HepG2 (cell line): Measurements from ENCODE around the gene NOC2L. TPM values are rescaled to one million over a fixed set of nuclear protein-coding genes. Genes with fewer than 3 reads are reported as not detected.
A peak's percentile ranks its signal among the peaks of the same experiment; 100 is the strongest.

Source experiments
- ATAC-seq: fragments of 200-7000 bp; cut with Tn5 transposase; 3 replicates; pipeline ENCODE4 v1.9.1; 2020; ENCODE audit warnings: mild to moderate bottlenecking, moderate library complexity
- BruUV-seq: library from RNA; stranded (reverse); fragments of 400-500 nt; replicated peaks from 2 replicates; lab custom pipeline; 2021; lab: Mats Ljungman, UMichigan
- CTCF ChIA-PET: fragments of 300-600 bp; formaldehyde crosslinking; extraction: SDS; loops from one replicate; lab custom pipeline; 2021; ENCODE audit warnings: low total read pairs, inconsistent platforms, low intra/inter-chr PET ratio; lab: Yijun Ruan, JAX
- POLR2A ChIA-PET: fragments of 350-600 bp; sonication (Branson Sonifier 250); formaldehyde crosslinking; loops from one replicate; lab custom pipeline; 2020; ENCODE audit warnings: antibody characterized with exemption, inconsistent platforms; lab: Yijun Ruan, JAX
- DNase-seq: peaks from one replicate; pipeline ENCODE4 v3.0.0-alpha.2; 2015; ENCODE audit warnings: low spot score
- FAIRE-seq: peaks from 3 replicates; lab custom pipeline; 2011; peaks lifted over from hg19 to GRCh38; lab: Jason Lieb, UNC
- H2AFZ ChIP-seq: one replicate; pipeline ENCODE4 v1.6.1; 2011; ENCODE audit warnings: low read length, inconsistent platforms
- H3K27ac ChIP-seq: fragments of 300-600 bp; 3 replicates; pipeline ENCODE4 v1.8.0; 2011; ENCODE audit warnings: mixed run types, mild to moderate bottlenecking, mixed read lengths, low read length, inconsistent platforms; ENCODE audit not compliant: insufficient read depth; ENCODE audit errors: extremely low read length
- H3K27me3 ChIP-seq, 2 experiments: fragments of 200-600 bp in 1 of 2; 2 replicates in 1 of 2; 3 replicates in 1 of 2; pipeline versions ENCODE4 v1.6.0 to v1.8.0; 2011; ENCODE audit warnings: low read length in 2 of 2, mild to moderate bottlenecking in 2 of 2, moderate library complexity in 2 of 2, inconsistent platforms in 1 of 2; ENCODE audit not compliant: insufficient read depth in 2 of 2, control insufficient read depth in 1 of 2
- H3K36me3 ChIP-seq, 2 experiments: fragments of 200-600 bp in 1 of 2; replicated peaks in 1 of 2; 2 replicates in 1 of 2; 3 replicates in 1 of 2; pipeline versions ENCODE4 v1.5.1 to v1.8.0; 2011; ENCODE audit warnings: low read length in 2 of 2, inconsistent platforms in 1 of 2; ENCODE audit not compliant: insufficient read depth in 2 of 2, control insufficient read depth in 1 of 2
- H3K4me1 ChIP-seq: 2 replicates; pipeline ENCODE4 v1.5.1; 2012; ENCODE audit warnings: low read length, inconsistent platforms; ENCODE audit not compliant: insufficient read depth
- H3K4me2 ChIP-seq: 2 replicates; pipeline ENCODE4 v1.6.0; 2011; ENCODE audit warnings: low read depth, low read length, inconsistent platforms
- H3K4me3 ChIP-seq, 3 experiments: fragments of 200-600 bp in 1 of 3; sonication (generic), shearing (Covaris generic) in 1 of 3; replicated peaks in 1 of 3; 2 replicates each; pipeline ENCODE4 v1.5.1; 2011 to 2016; ENCODE audit warnings: low read length in 3 of 3, inconsistent platforms in 2 of 3, low read depth in 2 of 3, mild to moderate bottlenecking in 2 of 3, control low read depth in 1 of 3, mixed read lengths in 1 of 3; ENCODE audit not compliant: insufficient read depth in 1 of 3
- H3K79me2 ChIP-seq: one replicate; pipeline ENCODE4 v1.6.1; 2011; ENCODE audit warnings: low read length, inconsistent platforms; ENCODE audit not compliant: insufficient read depth
- H3K9ac ChIP-seq: 2 replicates; pipeline ENCODE4 v1.6.0; 2011; ENCODE audit warnings: mild to moderate bottlenecking, low read depth, low read length, inconsistent platforms; ENCODE audit not compliant: insufficient read depth
- H3K9me3 ChIP-seq: 2 replicates; pipeline ENCODE4 v1.5.1; 2012; ENCODE audit warnings: mild to moderate bottlenecking, low read length
- H4K20me1 ChIP-seq: 2 replicates; pipeline ENCODE4 v1.6.0; 2011; ENCODE audit warnings: inconsistent platforms, mild to moderate bottlenecking, low read length, moderate library complexity; ENCODE audit not compliant: insufficient read depth
- ATAD3A ChIP-seq: sonication (generic); formaldehyde crosslinking; IDR thresholded peaks from 2 replicates; pipeline ENCODE4 v1.4.0; 2020; ENCODE audit warnings: missing genetic modification reagents
- IRF9 ChIP-seq: sonication (generic); formaldehyde crosslinking; IDR thresholded peaks from 2 replicates; pipeline ENCODE4 v1.8.0; 2022; ENCODE audit warnings: missing genetic modification reagents, mild to moderate bottlenecking, borderline replicate concordance
- KDM2A ChIP-seq: sonication (generic); formaldehyde crosslinking; IDR thresholded peaks from 2 replicates; pipeline ENCODE4 v1.4.0; 2020; ENCODE audit warnings: low read depth, missing genetic modification reagents, borderline replicate concordance
- NR2C2 ChIP-seq: sonication (generic); formaldehyde crosslinking; IDR thresholded peaks from 2 replicates; pipeline ENCODE4 v1.4.0; 2020; ENCODE audit warnings: missing genetic modification reagents, mild to moderate bottlenecking, moderate library complexity, borderline replicate concordance
- NR2F1 ChIP-seq, 2 experiments: fragments of 450-650 bp in 1 of 2; formaldehyde crosslinking in 1 of 2; IDR thresholded peaks; 2 replicates each; pipeline versions ENCODE4 v1.5.0 to v1.6.1; 2016 to 2020; ENCODE audit warnings: mild to moderate bottlenecking in 1 of 2, missing compliant biosample characterization in 1 of 2, missing genetic modification reagents in 1 of 2, moderate library complexity in 1 of 2
- PAXIP1 ChIP-seq: sonication (generic); formaldehyde crosslinking; conservative IDR thresholded peaks from 2 replicates; pipeline ENCODE4 v1.4.0; 2020; ENCODE audit warnings: mild to moderate bottlenecking, missing genetic modification reagents, moderate library complexity
- POLR2A ChIP-seq, 2 experiments: IDR thresholded peaks; 2 replicates each; pipeline ENCODE4 v1.6.1; 2011; ENCODE audit warnings: low read depth in 2 of 2, low read length in 2 of 2, mild to moderate bottlenecking in 1 of 2, moderate library complexity in 1 of 2; ENCODE audit not compliant: insufficient read depth in 1 of 2
- TEAD3 ChIP-seq: optimal IDR thresholded peaks from 2 replicates; pipeline ENCODE3; 2016; ENCODE audit warnings: borderline replicate concordance
- ZFP62 ChIP-seq: sonication (generic); formaldehyde crosslinking; IDR thresholded peaks from 2 replicates; pipeline ENCODE4 v1.4.0; 2020; ENCODE audit warnings: missing genetic modification reagents
- ZNF558 ChIP-seq: sonication (generic); formaldehyde crosslinking; IDR thresholded peaks from 2 replicates; pipeline ENCODE4 v1.9.0; 2022; ENCODE audit warnings: mild to moderate bottlenecking, missing genetic modification reagents, borderline replicate concordance
- WGBS: methylation state at CpG from one replicate; pipeline ENCODE4 v1.1.6; 2017; ENCODE audit warnings: low lambda C conversion rate; 5-methylcytosine and 5-hydroxymethylcytosine counted together
- in situ Hi-C: cut with HindIII; loops from 2 replicates; pipeline ENCODE4 v1.10.0; 2017; ENCODE audit warnings: low pct_unique_long_range_greater_than_20kb; ENCODE audit not compliant: extremely low pct_ligation_motif_present
- intact Hi-C: fragments of 100-400 bp; cut with micrococcal nuclease; formaldehyde crosslinking; loops from one replicate; pipeline ENCODE4 v1.10.0; 2022; ENCODE audit not compliant: unreplicated experiment
- polyA plus RNA-seq, 8 experiments: library from polyadenylated mRNA; depleted of rRNA in 3 of 8; stranded (reverse) in 7 of 8; unstranded in 1 of 8; fragments of >200 nt; fragmentation: Illumina TruSeq in 4 of 8; extraction: Trizol in 4 of 8; gene quantifications; 2 replicates each; pipeline versions ENCODE4 v1.2.1 to v1.2.3, GENCODE V29; 2011 to 2016; ENCODE audit warnings: low read depth in 4 of 8, missing spikeins in 1 of 8, mixed read lengths in 1 of 8; ENCODE audit not compliant: insufficient read depth in 1 of 8
- total RNA-seq, 5 experiments: library from RNA; depleted of rRNA; stranded (reverse); fragments of >200 nt; fragmentation: Illumina TruSeq; extraction: Trizol; gene quantifications; 2 replicates each; pipeline ENCODE4 v1.2.3, GENCODE V29; 2016; ENCODE audit warnings: low read depth in 1 of 5
- TF ChIP-seq, protein P1 (sequence below): sonication (generic); formaldehyde crosslinking; IDR thresholded peaks from 2 replicates; pipeline ENCODE4 v1.8.1; 2023; ENCODE audit warnings: missing genetic modification reagents, mild to moderate bottlenecking, borderline replicate concordance

The NOC2L gene
- total and polyA plus RNA-seq, 2 of the 13 experiments (the other 11 are each of a cell fraction or from before 2014, with no cell fraction given), result 32.0 to 103 TPM

GRCh38 chr1:970973-971730, 12.1 kb upstream of the NOC2L start:
- H3K4me1 ChIP-seq, result peaks cover 24% of the 10 kb centered on the region
- no peak overlapping the region for H2AFZ ChIP-seq
- ChIA-PET CTCF (no interaction called here), POLR2A (no interaction called here)
- in situ Hi-C loops (no loop called here), intact Hi-C loops (no loop called here)
- no peak overlapping the region for H3K4me3 ChIP-seq
- no TSS peak for BruUV-seq
- H3K9me3 ChIP-seq, result no peaks in the 10 kb centered on the region
- H3K27ac ChIP-seq, result no peak overlapping the region
- no peak overlapping the region for H3K9ac ChIP-seq
- TF ChIP-seq TEAD3 (CRISPR knock-in tag) (no peak), POLR2A (IDR thresholded peaks at IDR 0.05; ENCODE audit: insufficient read depth in 1 of 2, low read depth in 2 of 2, low read length in 2 of 2) (peak in 1 of 2 experiments; percentile 14; a peak in 1 of 4 replicates)
- no peak for ATAC-seq
- 94% methylated on average over 18 of the region's 42 CpGs for WGBS
- no peak overlapping the region for H3K4me2 ChIP-seq
- H4K20me1 ChIP-seq, result no peaks in the 10 kb centered on the region
- DNase-seq, result no peak
- no peak for FAIRE-seq
- no peaks in the 10 kb centered on the region for H3K36me3 ChIP-seq
- H3K27me3 ChIP-seq, result no peaks in the 10 kb centered on the region; a peak in 1 of 5 replicates
- no peaks in the 10 kb centered on the region for H3K79me2 ChIP-seq

DNA sequence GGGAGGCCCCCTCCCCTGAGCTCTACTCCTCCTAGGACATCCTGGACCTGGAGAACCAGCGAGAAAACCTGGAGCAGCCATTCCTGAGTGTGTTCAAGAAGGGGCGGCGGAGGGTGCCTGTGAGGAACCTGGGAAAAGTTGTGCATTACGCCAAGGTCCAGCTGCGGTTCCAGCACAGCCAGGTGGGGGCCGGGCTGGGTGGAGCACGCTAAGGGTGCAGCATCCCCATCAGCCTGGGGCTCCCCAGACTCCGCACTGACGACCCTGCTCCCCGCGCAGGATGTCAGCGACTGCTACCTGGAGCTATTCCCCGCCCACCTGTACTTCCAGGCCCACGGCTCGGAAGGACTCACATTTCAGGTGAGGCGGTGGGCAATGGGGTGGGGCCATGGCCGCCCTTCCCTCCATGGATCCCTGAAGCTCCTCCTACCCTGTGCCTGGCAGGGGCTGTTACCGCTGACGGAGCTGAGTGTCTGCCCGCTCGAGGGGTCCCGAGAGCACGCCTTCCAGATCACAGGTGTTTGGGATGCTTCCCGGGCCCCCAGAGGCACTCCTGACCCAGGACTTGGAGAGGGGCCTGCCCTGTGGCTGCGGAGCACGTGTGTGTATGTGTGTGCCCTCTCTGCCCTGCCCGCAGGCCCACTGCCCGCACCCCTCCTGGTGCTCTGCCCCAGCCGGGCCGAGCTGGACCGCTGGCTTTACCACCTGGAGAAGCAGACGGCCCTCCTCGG, 11.4 kb upstream of the NOC2L start:
- ATAC-seq, result no peak
- WGBS, result 91% methylated on average over 14 of the region's 33 CpGs
- intact Hi-C loops, result no loop called here
- H3K79me2 ChIP-seq, result no peaks in the 10 kb centered on the region
- BruUV-seq, result no TSS peak
- no peak for FAIRE-seq
- peaks cover 24% of the 10 kb centered on the region for H3K4me1 ChIP-seq
- no peak overlapping the region for H3K4me3 ChIP-seq
- CTCF ChIA-PET, result no interaction called here
- in situ Hi-C loops, result no loop called here
- no peak overlapping the region for H3K4me2 ChIP-seq
- H3K9ac ChIP-seq, result no peak overlapping the region
- POLR2A ChIA-PET, result no interaction called here
- H3K36me3 ChIP-seq, result no peaks in the 10 kb centered on the region
- H3K27me3 ChIP-seq, result no peaks in the 10 kb centered on the region; a peak in 1 of 5 replicates
- no peak overlapping the region for H2AFZ ChIP-seq
- no peaks in the 10 kb centered on the region for H3K9me3 ChIP-seq
- no peaks in the 10 kb centered on the region for H4K20me1 ChIP-seq
- H3K27ac ChIP-seq, result no peak overlapping the region
- DNase-seq, result no peak
- TF ChIP-seq, protein P1, sequence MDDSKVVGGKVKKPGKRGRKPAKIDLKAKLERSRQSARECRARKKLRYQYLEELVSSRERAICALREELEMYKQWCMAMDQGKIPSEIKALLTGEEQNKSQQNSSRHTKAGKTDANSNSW, result no peak
- TF ChIP-seq NR2C2 (CRISPR knock-in tag) (no peak), ATAD3A (no peak), IRF9 (CRISPR knock-in tag) (no peak), ZFP62 (CRISPR knock-in tag) (no peak), ZNF558 (CRISPR knock-in tag) (no peak), PAXIP1 (CRISPR knock-in tag) (no peak), NR2F1 (CRISPR knock-in tag; IDR thresholded peaks at IDR 0.05) (no peak), KDM2A (CRISPR knock-in tag) (no peak)
